ENCODE results near the gene LAMA3. TPM values are rescaled to one million over a fixed set of nuclear protein-coding genes. Genes with fewer than 3 reads are reported as not detected.
"Not testable (repeated sequence)": the region's sequence is repeated elsewhere in the genome, so short reads cannot be mapped to it uniquely, and the experiment has no call there.

Gene LAMA3
- total RNA-seq, 1 donor from 2014 or later = not detected

- H3K4me3 Mint-ChIP-seq = no peak overlapping the region
- H3K27ac Mint-ChIP-seq = no peak overlapping the region
- H3K36me3 Mint-ChIP-seq (ENCODE audit: low read depth) = no peaks in the 10 kb centered on the region
- H3K4me1 Mint-ChIP-seq = peaks cover 3% of the 10 kb centered on the region
- intact Hi-C loops (cut with micrococcal nuclease) = no loop called here
- no peak for DNase-seq
- H3K9me3 Mint-ChIP-seq = no peaks in the 10 kb centered on the region
- H3K27me3 Mint-ChIP-seq = peaks cover 41% of the 10 kb centered on the region
These were observed 32.6 kb downstream of the LAMA3 start for GRCh38 chr18:23721696-23722480.

GRCh38 chr18:23722646-23723045 is 33.4 kb downstream of the LAMA3 start:
- Mint-ChIP-seq H3K4me1 (peaks cover 3% of the 10 kb centered on the region), H3K27me3 (peaks cover 39% of the 10 kb centered on the region), H3K9me3 (no peaks in the 10 kb centered on the region), H3K36me3 (ENCODE audit: low read depth) (no peaks in the 10 kb centered on the region), H3K27ac (no peak overlapping the region), H3K4me3 (no peak overlapping the region)
- no peak for DNase-seq
- intact Hi-C loops (cut with micrococcal nuclease) = no loop called here

GRCh38 chr18:23723121-23723520 is 33.9 kb downstream of the LAMA3 start:
- Mint-ChIP-seq H3K9me3 (no peaks in the 10 kb centered on the region), H3K36me3 (ENCODE audit: low read depth) (no peaks in the 10 kb centered on the region), H3K27ac (no peak overlapping the region), H3K4me1 (no peaks in the 10 kb centered on the region), H3K4me3 (no peak overlapping the region), H3K27me3 (peaks cover 34% of the 10 kb centered on the region)
- no peak for DNase-seq
- intact Hi-C loops (cut with micrococcal nuclease) = no loop called here

- no peak for DNase-seq
- Mint-ChIP-seq H3K4me3 (no peak overlapping the region), H3K27ac (no peak overlapping the region), H3K36me3 (ENCODE audit: low read depth) (no peaks in the 10 kb centered on the region), H3K9me3 (no peaks in the 10 kb centered on the region), H3K27me3 (peaks cover 32% of the 10 kb centered on the region), H3K4me1 (no peaks in the 10 kb centered on the region)
- intact Hi-C loops (cut with micrococcal nuclease) = no loop called here
These were observed 35.4 kb downstream of the LAMA3 start for GRCh38 chr18:23724681-23725080.

- Mint-ChIP-seq H3K4me1 (no peaks in the 10 kb centered on the region), H3K4me3 (no peak overlapping the region), H3K27ac (no peak overlapping the region), H3K27me3 (peaks cover 37% of the 10 kb centered on the region), H3K36me3 (ENCODE audit: low read depth) (no peaks in the 10 kb centered on the region), H3K9me3 (no peaks in the 10 kb centered on the region)
- intact Hi-C loops (cut with micrococcal nuclease) = no loop called here
- no peak for DNase-seq
These were observed 36.1 kb downstream of the LAMA3 start for GRCh38 chr18:23725351-23725750.

GRCh38 chr18:23725827-23726661 is 36.8 kb downstream of the LAMA3 start:
- Mint-ChIP-seq H3K36me3 (ENCODE audit: low read depth) (no peaks in the 10 kb centered on the region), H3K27ac (no peak overlapping the region), H3K27me3 (peaks cover 41% of the 10 kb centered on the region), H3K4me3 (no peak overlapping the region), H3K9me3 (no peaks in the 10 kb centered on the region), H3K4me1 (no peaks in the 10 kb centered on the region)
- DNase-seq = no peak
- intact Hi-C loops (cut with micrococcal nuclease) = no loop called here

- Mint-ChIP-seq H3K9me3 (no peaks in the 10 kb centered on the region), H3K4me3 (no peak overlapping the region), H3K27me3 (peaks cover 33% of the 10 kb centered on the region), H3K4me1 (peaks cover 2% of the 10 kb centered on the region), H3K27ac (no peak overlapping the region), H3K36me3 (ENCODE audit: low read depth) (no peaks in the 10 kb centered on the region)
- intact Hi-C loops (cut with micrococcal nuclease) = no loop called here
- DNase-seq = no peak
These were observed 38.6 kb downstream of the LAMA3 start for GRCh38 chr18:23727707-23728493.

- H3K4me3 Mint-ChIP-seq = no peak overlapping the region
- H3K9me3 Mint-ChIP-seq = no peaks in the 10 kb centered on the region
- no peaks in the 10 kb centered on the region for H3K36me3 Mint-ChIP-seq (ENCODE audit: low read depth)
- peaks cover 2% of the 10 kb centered on the region for H3K4me1 Mint-ChIP-seq
- DNase-seq = no peak
- peaks cover 35% of the 10 kb centered on the region for H3K27me3 Mint-ChIP-seq
- H3K27ac Mint-ChIP-seq = no peak overlapping the region
- intact Hi-C loops (cut with micrococcal nuclease) = no loop called here
These were observed 41.6 kb downstream of the LAMA3 start for GRCh38 chr18:23730857-23731256.

- DNase-seq = no peak
- H3K36me3 Mint-ChIP-seq (ENCODE audit: low read depth) = no peaks in the 10 kb centered on the region
- H3K9me3 Mint-ChIP-seq = no peaks in the 10 kb centered on the region
- H3K4me3 Mint-ChIP-seq = no peak overlapping the region
- peaks cover 2% of the 10 kb centered on the region for H3K4me1 Mint-ChIP-seq
- H3K27me3 Mint-ChIP-seq = peaks cover 40% of the 10 kb centered on the region
- no peak overlapping the region for H3K27ac Mint-ChIP-seq
- intact Hi-C loops (cut with micrococcal nuclease) = no loop called here
These were observed 42.6 kb downstream of the LAMA3 start for GRCh38 chr18:23731861-23732260.

- DNase-seq = no peak
- Mint-ChIP-seq H3K27ac (no peak overlapping the region), H3K27me3 (peaks cover 44% of the 10 kb centered on the region), H3K36me3 (ENCODE audit: low read depth) (no peaks in the 10 kb centered on the region), H3K4me1 (peaks cover 2% of the 10 kb centered on the region), H3K4me3 (no peak overlapping the region), H3K9me3 (no peaks in the 10 kb centered on the region)
- intact Hi-C loops (cut with micrococcal nuclease) = no loop called here
These were observed 43.2 kb downstream of the LAMA3 start for GRCh38 chr18:23732439-23732838.

GRCh38 chr18:23733265-23733664 is 44.0 kb downstream of the LAMA3 start:
- intact Hi-C loops (cut with micrococcal nuclease); H3K4me3 Mint-ChIP-seq: not testable (repeated sequence)
- H3K27me3 Mint-ChIP-seq = peaks cover 52% of the 10 kb centered on the region

GRCh38 chr18:23733895-23734294 is 44.6 kb downstream of the LAMA3 start:
- no peak for DNase-seq
- intact Hi-C loops (cut with micrococcal nuclease) = no loop called here

More at GRCh38 chr18:23733265-23733664, 44.0 kb downstream of the LAMA3 start:
- H3K36me3 Mint-ChIP-seq (ENCODE audit: low read depth); H3K27ac Mint-ChIP-seq; H3K9me3 Mint-ChIP-seq; H3K4me1 Mint-ChIP-seq; DNase-seq: not testable (repeated sequence)

GRCh38 chr18:23735021-23735464 is 45.8 kb downstream of the LAMA3 start:
- no peak overlapping the region for H3K27ac Mint-ChIP-seq
- no peak overlapping the region for H3K4me3 Mint-ChIP-seq
- peaks cover 60% of the 10 kb centered on the region for H3K27me3 Mint-ChIP-seq
- no peaks in the 10 kb centered on the region for H3K36me3 Mint-ChIP-seq (ENCODE audit: low read depth)
- intact Hi-C loops (cut with micrococcal nuclease) = no loop called here
- no peak for DNase-seq
- no peaks in the 10 kb centered on the region for H3K9me3 Mint-ChIP-seq
- H3K4me1 Mint-ChIP-seq = peaks cover 11% of the 10 kb centered on the region

More at GRCh38 chr18:23733895-23734294, 44.6 kb downstream of the LAMA3 start:
- Mint-ChIP-seq H3K27me3 (peaks cover 56% of the 10 kb centered on the region), H3K36me3 (ENCODE audit: low read depth) (no peaks in the 10 kb centered on the region), H3K4me3 (no peak overlapping the region), H3K9me3 (no peaks in the 10 kb centered on the region), H3K4me1 (peaks cover 11% of the 10 kb centered on the region), H3K27ac (no peak overlapping the region)

Data from activated CD4-positive, alpha-beta T cell treated with anti-CD3 and anti-CD28 coated beads, Interleukin-2, amount 10 ng/mL, durations not matched to agents 24 days and 14 days (primary cell).